Natural killer cell (primary cell): Measurements from ENCODE around the gene POT1. TPM values are rescaled to one million over a fixed set of nuclear protein-coding genes. Genes with fewer than 3 reads are reported as not detected.

ENCODE experiments used
- ATAC-seq, 3 donors: fragments of 150-1000 bp in 2 of 3; fragments of 200-7000 bp in 1 of 3; cut with Tn5 transposase; 1 replicate in 1 of 3; 2 replicates in 2 of 3; pipeline ENCODE4 v1.10.0; 2021; ENCODE audit warnings: mild to moderate bottlenecking in 2 of 3, moderate library complexity in 2 of 3
- DNase-seq, 2 donors: peaks; one replicate each; pipeline versions ENCODE4 v3.0.0 to v3.0.0-alpha.2; 2013 to 2021; ENCODE audit warnings: mixed read lengths in 1 of 2
- H3K27ac ChIP-seq: one replicate; pipeline ENCODE4 v1.5.1; 2013; ENCODE audit warnings: mild to moderate bottlenecking, low read length
- H3K27me3 ChIP-seq: one replicate; pipeline ENCODE4 v1.6.1; 2013; ENCODE audit warnings: low read length; ENCODE audit not compliant: control insufficient read depth, insufficient read depth
- H3K36me3 ChIP-seq: one replicate; pipeline ENCODE4 v1.6.1; 2013; ENCODE audit warnings: low read length; ENCODE audit not compliant: control insufficient read depth, insufficient read depth
- H3K4me1 ChIP-seq: one replicate; pipeline ENCODE4 v1.6.1; 2013; ENCODE audit warnings: low read length; ENCODE audit not compliant: control insufficient read depth, insufficient read depth
- H3K4me3 ChIP-seq: one replicate; pipeline ENCODE4 v1.5.1; 2013; ENCODE audit warnings: low read length
- H3K9me3 ChIP-seq: one replicate; pipeline ENCODE4 v1.6.1; 2013; ENCODE audit warnings: low read length; ENCODE audit not compliant: control insufficient read depth, insufficient read depth
- H3K27ac Mint-ChIP-seq, 2 donors: one replicate each; pipeline ENCODE4 v1.8.0; 2022; ENCODE audit warnings: mild to moderate bottlenecking in 2 of 2, mixed read lengths in 2 of 2, moderate library complexity in 1 of 2
- H3K27me3 Mint-ChIP-seq, 2 donors: one replicate each; pipeline ENCODE4 v1.8.0; 2022; ENCODE audit warnings: low read depth in 2 of 2, mixed read lengths in 2 of 2
- H3K36me3 Mint-ChIP-seq: one replicate; pipeline ENCODE4 v1.8.0; 2022; ENCODE audit warnings: mixed read lengths
- H3K4me1 Mint-ChIP-seq, 2 donors: one replicate each; pipeline ENCODE4 v1.8.0; 2022; ENCODE audit warnings: mixed read lengths in 2 of 2
- H3K4me3 Mint-ChIP-seq: one replicate; pipeline ENCODE4 v1.8.0; 2022; ENCODE audit warnings: mild to moderate bottlenecking, moderate library complexity, mixed read lengths
- H3K9me3 Mint-ChIP-seq, 2 donors: one replicate each; pipeline ENCODE4 v1.8.0; 2022; ENCODE audit warnings: mixed read lengths in 2 of 2
- CTCF ChIP-seq: fragments of 200-600 bp; IDR thresholded peaks from one replicate; pipeline ENCODE4 v1.8.0; 2022; ENCODE audit warnings: antibody characterized with exemption
- WGBS: methylation state at CpG from one replicate; pipeline ENCODE4 v1.1.7; 2013; ENCODE audit warnings: missing lambda C conversion rate; ENCODE audit not compliant: insufficient coverage; 5-methylcytosine and 5-hydroxymethylcytosine counted together
- intact Hi-C: fragments of 100-400 bp; cut with micrococcal nuclease; formaldehyde crosslinking; loops from one replicate; pipeline ENCODE4 v1.14.2; 2022
- total RNA-seq, 4 donors: library from RNA; stranded (reverse); fragments of 120-200 nt in 1 of 4; gene quantifications; one replicate each; pipeline versions ENCODE4 v1.2.3 to v1.2.4, GENCODE V29; 2013 to 2022

POT1 gene
- total RNA-seq, 3 donors from 2014 or later (not counting 1 experiment from before 2014, with no cell fraction given) = 19.7 to 22.0 (median 20.8) TPM

- 90% methylated on average over 2 of the region's 2 CpGs for WGBS
Measured at GRCh38 chr7:124879103-124879502, 50.5 kb downstream of the POT1 start.

GRCh38 chr7:124874644-124875163 is 54.9 kb downstream of the POT1 start:
- peaks cover 2% of the 10 kb centered on the region for H3K36me3 ChIP-seq
- H3K4me3 Mint-ChIP-seq = no peak overlapping the region
- H3K27ac ChIP-seq = no peak overlapping the region
- no peak overlapping the region for H3K27ac Mint-ChIP-seq
- TF ChIP-seq CTCF = no peak
- DNase-seq = no peak
- H3K4me1 ChIP-seq = no peaks in the 10 kb centered on the region
- H3K9me3 Mint-ChIP-seq = no peaks in the 10 kb centered on the region
- H3K27me3 ChIP-seq = no peaks in the 10 kb centered on the region
- H3K4me3 ChIP-seq = no peak overlapping the region
- peaks cover 8% of the 10 kb centered on the region for H3K36me3 Mint-ChIP-seq
- ATAC-seq = no peak
- no peaks in the 10 kb centered on the region for H3K9me3 ChIP-seq
- H3K4me1 Mint-ChIP-seq = no peaks in the 10 kb centered on the region
- WGBS = 100% methylated on average over 3 of the region's 3 CpGs
- intact Hi-C loops = no loop called here
- no peaks in the 10 kb centered on the region for H3K27me3 Mint-ChIP-seq

More at GRCh38 chr7:124879103-124879502, 50.5 kb downstream of the POT1 start:
- Histone ChIP-seq H3K27me3 (no peaks in the 10 kb centered on the region), H3K4me3 (no peak overlapping the region), H3K36me3 (no peaks in the 10 kb centered on the region), H3K9me3 (no peaks in the 10 kb centered on the region), H3K4me1 (no peaks in the 10 kb centered on the region), H3K27ac (no peak overlapping the region)
- Mint-ChIP-seq H3K36me3 (peaks cover 8% of the 10 kb centered on the region), H3K4me1 (no peaks in the 10 kb centered on the region), H3K27ac (no peak overlapping the region), H3K4me3 (no peak overlapping the region), H3K9me3 (no peaks in the 10 kb centered on the region), H3K27me3 (no peaks in the 10 kb centered on the region)
- DNase-seq (no peak), ATAC-seq (no peak)
- intact Hi-C loops = no loop called here
- no peak for TF ChIP-seq CTCF

- Mint-ChIP-seq H3K27me3 (no peaks in the 10 kb centered on the region), H3K4me1 (peaks cover 0 to 5% of the 10 kb centered on the region in 2 donors), H3K36me3 (no peaks in the 10 kb centered on the region), H3K9me3 (no peaks in the 10 kb centered on the region), H3K27ac (peak overlapping the region in 1 of 2 donors; percentile 35), H3K4me3 (no peak overlapping the region)
- 85% methylated on average over 5 of the region's 5 CpGs for WGBS
- TF ChIP-seq CTCF = no peak
- Histone ChIP-seq H3K27ac (no peak overlapping the region), H3K27me3 (no peaks in the 10 kb centered on the region), H3K9me3 (no peaks in the 10 kb centered on the region), H3K36me3 (peaks cover 3% of the 10 kb centered on the region), H3K4me3 (no peak overlapping the region), H3K4me1 (no peaks in the 10 kb centered on the region)
- intact Hi-C loops = loop anchor here (5.0 kb wide), 1 partner anchor 1175 kb away; no protein-coding TSS in a partner anchor
- no peak for DNase-seq
- no peak for ATAC-seq
Measured at GRCh38 chr7:124857672-124858235, 71.9 kb downstream of the POT1 start.
